Lung (tissue), 12 donors: ENCODE data around the gene C22orf39. TPM values are rescaled to one million over a fixed set of nuclear protein-coding genes. Genes with fewer than 3 reads are reported as not detected.
A peak's percentile ranks its signal among the peaks of the same experiment; 100 is the strongest.

ENCODE experiments used
- ATAC-seq: fragments of 200-7000 bp; cut with Tn5 transposase; one replicate; pipeline ENCODE4 v1.9.1; 2020; ENCODE audit warnings: moderate number of reproducible peaks; ENCODE audit not compliant: insufficient read depth, low FRiP score
- DNase-seq, 3 donors: peaks; one replicate each; pipeline ENCODE4 v3.0.0-alpha.2; 2013 to 2017
- H3K27ac ChIP-seq, 2 donors: one replicate each; pipeline ENCODE4 v1.5.1; 2013; ENCODE audit warnings: mild to moderate bottlenecking in 2 of 2, moderate library complexity in 2 of 2, control low read depth in 1 of 2, inconsistent platforms in 1 of 2, low read depth in 1 of 2, low read length in 1 of 2
- H3K27me3 ChIP-seq, 3 donors: one replicate each; pipeline ENCODE4 v1.5.1; 2013; ENCODE audit warnings: low read length in 2 of 3; ENCODE audit not compliant: control insufficient read depth in 3 of 3, insufficient read depth in 3 of 3
- H3K36me3 ChIP-seq, 4 donors: one replicate each; pipeline ENCODE4 v1.5.1; 2013; ENCODE audit warnings: low read length in 4 of 4, mild to moderate bottlenecking in 1 of 4, moderate library complexity in 1 of 4; ENCODE audit not compliant: control insufficient read depth in 4 of 4, insufficient read depth in 4 of 4
- H3K4me1 ChIP-seq, 5 donors: one replicate each; pipeline ENCODE4 v1.5.1; 2013; ENCODE audit warnings: low read length in 5 of 5, mild to moderate bottlenecking in 2 of 5, moderate library complexity in 1 of 5; ENCODE audit not compliant: control insufficient read depth in 5 of 5, insufficient read depth in 5 of 5
- H3K4me3 ChIP-seq: one replicate; pipeline ENCODE4 v1.5.1; 2013; ENCODE audit warnings: mild to moderate bottlenecking, control low read depth, moderate library complexity
- H3K9ac ChIP-seq, 2 donors: one replicate each; pipeline ENCODE4 v1.5.1; 2013; ENCODE audit warnings: low read length in 2 of 2, control low read depth in 1 of 2; ENCODE audit not compliant: insufficient read depth in 1 of 2
- H3K9me3 ChIP-seq, 4 donors: one replicate each; pipeline ENCODE4 v1.5.1; 2013; ENCODE audit warnings: low read length in 3 of 4, mild to moderate bottlenecking in 1 of 4, moderate library complexity in 1 of 4; ENCODE audit not compliant: control insufficient read depth in 4 of 4, insufficient read depth in 3 of 4
- CTCF ChIP-seq: IDR thresholded peaks from 2 replicates; pipeline ENCODE4 v1.5.1; 2012; ENCODE audit warnings: mild to moderate bottlenecking; ENCODE audit errors: control extremely low read depth, extremely low read depth
- WGBS, 2 donors: extraction: QIAGEN DNeasy Blood & Tissue Kit; methylation state at CpG; one replicate each; pipeline ENCODE4 v1.1.7; 2013; 5-methylcytosine and 5-hydroxymethylcytosine counted together
- polyA plus RNA-seq, 2 donors: library from polyadenylated mRNA; stranded (reverse); fragments of 200-250 nt; gene quantifications; one replicate each; pipeline ENCODE4 v1.2.1, GENCODE V29; 2013
- total RNA-seq, 2 donors: library from RNA; depleted of rRNA in 1 of 2; stranded (reverse); fragments of >200 nt in 1 of 2; gene quantifications; one replicate each; pipeline ENCODE4 v1.2.1, GENCODE V29; 2014 to 2021
- donor health status: control.
- donor health status: control.
- donor health status: Bipolar disorder and iron deficiency.
- donor health status: healthy.
- donor health status: DM: yes; HTN: yes; CAD: no.

C22orf39 gene
- total and polyA plus RNA-seq, 4 donors, result 24.2 to 39.9 (median 28.6) TPM

GRCh38 chr22:19492504-19493174 is 45.1 kb upstream of the C22orf39 start:
- Histone ChIP-seq H3K27me3 (no peaks in the 10 kb centered on the region), H3K9ac (no peak overlapping the region), H3K36me3 (no peaks in the 10 kb centered on the region), H3K9me3 (no peaks in the 10 kb centered on the region), H3K4me3 (no peak overlapping the region), H3K27ac (no peak overlapping the region), H3K4me1 (peaks cover 0 to 3% (median 0%) of the 10 kb centered on the region in 5 donors)
- no peak for ATAC-seq
- WGBS, 2 donors, result 89 to 93% methylated on average over 6 of the region's 6 CpGs
- DNase-seq, result no peak
- no peak for TF ChIP-seq CTCF

DNA sequence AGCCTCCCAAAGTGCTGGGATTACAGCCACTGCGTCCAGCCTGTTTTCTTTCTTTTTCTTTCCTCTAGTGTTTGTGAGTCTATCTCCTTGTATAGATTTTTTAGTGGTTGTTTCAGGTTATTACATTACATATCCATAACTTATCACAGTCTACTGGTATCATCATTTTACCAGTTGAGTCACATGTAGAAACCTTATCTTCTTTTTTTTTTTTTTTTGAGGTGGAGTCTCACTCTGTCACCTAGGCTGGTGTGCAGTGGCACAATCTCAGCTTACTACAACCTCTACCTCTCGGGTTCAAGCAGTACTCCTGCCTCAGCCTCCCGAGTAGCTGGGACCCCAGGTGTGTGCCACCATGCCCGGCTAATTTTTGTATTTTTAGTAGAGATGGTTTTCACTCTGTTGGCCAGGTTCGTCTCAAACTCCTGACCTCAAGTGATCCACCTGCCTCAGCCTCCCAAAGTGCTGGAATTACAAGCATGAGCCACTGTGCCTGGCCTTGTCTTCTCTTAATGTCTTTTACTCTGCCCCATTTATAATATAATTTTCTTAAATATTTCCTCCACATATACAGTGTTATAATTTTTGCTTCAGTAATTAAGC is 43.2 kb upstream of the C22orf39 start:
- Histone ChIP-seq H3K27me3 (no peaks in the 10 kb centered on the region), H3K27ac (no peak overlapping the region), H3K36me3 (no peaks in the 10 kb centered on the region), H3K4me3 (no peak overlapping the region), H3K4me1 (no peaks in the 10 kb centered on the region), H3K9ac (no peak overlapping the region), H3K9me3 (no peaks in the 10 kb centered on the region)
- no peak for ATAC-seq
- no peak for DNase-seq
- TF ChIP-seq CTCF, result no peak
- WGBS, 2 donors, result 96 to 97% methylated on average over 5 of the region's 5 CpGs

DNA sequence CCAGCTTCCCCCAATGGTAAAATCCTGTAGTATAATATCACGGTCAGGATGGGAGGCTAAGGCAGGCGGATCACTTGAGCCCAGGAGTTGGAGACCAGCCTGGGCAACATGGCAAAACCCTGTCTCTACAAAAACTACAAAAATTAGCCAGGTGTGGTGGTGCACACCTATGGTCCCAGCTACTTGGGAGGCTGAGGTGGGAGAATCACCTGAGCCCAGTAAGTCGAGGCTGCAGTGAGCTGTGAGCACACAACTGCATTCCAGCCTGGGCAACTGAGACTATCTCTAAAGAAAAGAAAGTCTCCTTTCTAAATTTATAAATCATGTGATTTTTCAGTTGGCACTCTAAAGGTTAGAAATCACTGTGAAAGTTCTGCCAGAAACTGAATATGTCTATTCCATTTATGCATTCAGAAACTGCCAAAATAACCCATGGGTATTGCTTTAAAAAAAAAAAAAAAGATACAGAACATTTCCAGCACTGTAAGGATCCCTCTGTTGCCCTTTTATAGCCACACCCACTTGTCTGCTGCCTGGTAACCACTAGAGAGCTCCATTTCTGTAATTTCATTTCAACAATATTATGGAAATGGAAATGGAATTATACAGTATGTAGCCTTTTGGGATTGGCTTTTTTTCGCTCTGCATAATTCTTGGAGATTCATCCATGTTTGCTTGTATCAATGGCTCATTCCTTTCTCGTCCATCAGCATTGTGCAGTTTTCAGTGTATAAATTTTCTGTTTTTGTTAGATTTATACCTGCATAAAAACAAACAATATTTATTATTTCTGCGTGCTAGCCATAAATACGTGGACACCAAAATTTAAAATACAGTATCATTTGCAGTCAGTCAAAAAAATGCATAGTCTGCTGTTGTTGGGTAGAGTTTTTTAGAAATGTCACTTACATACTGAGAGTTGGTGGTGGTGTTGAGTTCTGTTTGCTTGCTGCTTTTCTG is 41.7 kb upstream of the C22orf39 start:
- no peaks in the 10 kb centered on the region for H3K9me3 ChIP-seq
- ATAC-seq, result no peak
- no peak for TF ChIP-seq CTCF
- peak in 2 of 3 donors; percentile 45 to 55 for DNase-seq
- no peaks in the 10 kb centered on the region for H3K4me1 ChIP-seq
- H3K36me3 ChIP-seq, result no peaks in the 10 kb centered on the region
- no peaks in the 10 kb centered on the region for H3K27me3 ChIP-seq
- no peak overlapping the region for H3K4me3 ChIP-seq
- no peak overlapping the region for H3K9ac ChIP-seq
- WGBS, 2 donors, result 93 to 94% methylated on average over 7 of the region's 7 CpGs
- H3K27ac ChIP-seq, result no peak overlapping the region
